Stimulated activated CD8-positive, alpha-beta memory T cell treated with anti-CD3 and anti-CD28 coated beads, Interleukin-12 subunit alpha, Interleukin-12 subunit beta, amount 100 ng/mL, for 24 hours (primary cell): Measurements from ENCODE around the gene SHC3.

Experiments
- DNase-seq: peaks from one replicate; pipeline ENCODE4 v3.0.0-alpha.2; 2020; ENCODE audit errors: extremely low read depth

The SHC3 gene

DNA sequence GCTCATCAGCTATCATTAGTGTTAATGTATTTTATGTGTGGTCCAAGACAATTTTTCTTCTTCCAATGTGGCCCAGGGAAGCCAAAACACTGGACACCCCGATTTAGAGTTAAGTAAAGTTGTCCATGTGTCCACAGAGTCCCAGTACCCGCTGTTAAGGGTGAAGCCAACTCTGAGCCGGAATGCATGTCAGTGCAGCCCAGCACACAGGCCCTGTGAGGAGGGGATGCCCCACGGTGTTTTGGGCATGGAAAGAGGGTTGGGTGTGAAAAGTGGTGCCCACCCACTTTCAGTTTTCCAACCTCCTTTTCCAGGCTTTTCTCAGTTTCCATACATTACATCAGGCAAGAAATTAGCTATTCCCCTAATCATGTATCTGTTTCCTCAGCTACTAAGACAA, 24.4 kb downstream of the SHC3 start:
- no peak for DNase-seq

DNA sequence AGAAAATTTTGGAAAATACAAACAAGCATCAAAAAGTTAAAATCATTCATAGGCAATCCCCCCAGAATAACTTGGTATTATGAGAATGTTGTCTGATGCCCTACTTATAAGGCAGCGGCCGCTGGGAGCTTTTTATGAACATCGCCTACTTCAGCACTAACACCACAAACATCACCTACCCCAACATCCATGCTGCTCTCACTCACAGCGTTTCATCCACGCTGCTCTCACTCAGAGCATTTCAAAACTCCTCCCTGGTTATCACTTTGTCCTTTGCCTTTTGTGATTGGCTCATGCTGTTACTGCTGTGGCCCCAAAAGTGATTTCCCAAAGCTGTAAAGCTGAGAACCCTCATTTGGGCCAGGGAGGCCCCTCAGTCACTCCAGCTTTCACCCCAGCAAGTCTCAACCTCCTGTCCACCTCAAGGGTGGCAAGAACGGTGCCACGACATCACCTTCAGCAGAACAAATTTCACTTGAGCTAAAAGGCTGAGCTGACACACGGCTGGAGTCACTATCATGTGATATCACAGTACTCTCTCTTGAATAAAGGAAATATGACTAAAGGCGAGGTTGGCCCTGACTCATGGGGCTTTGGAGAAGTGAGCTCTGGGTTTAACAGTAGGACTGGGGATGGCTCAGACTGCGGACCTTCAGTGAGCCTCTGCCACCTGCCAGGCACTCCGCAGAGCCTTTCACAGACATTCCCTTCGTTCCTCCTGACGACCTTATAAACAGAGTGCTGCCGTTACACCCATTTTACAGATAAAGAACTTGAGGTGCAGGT, 25.2 kb downstream of the SHC3 start:
- DNase-seq, result no peak

DNA sequence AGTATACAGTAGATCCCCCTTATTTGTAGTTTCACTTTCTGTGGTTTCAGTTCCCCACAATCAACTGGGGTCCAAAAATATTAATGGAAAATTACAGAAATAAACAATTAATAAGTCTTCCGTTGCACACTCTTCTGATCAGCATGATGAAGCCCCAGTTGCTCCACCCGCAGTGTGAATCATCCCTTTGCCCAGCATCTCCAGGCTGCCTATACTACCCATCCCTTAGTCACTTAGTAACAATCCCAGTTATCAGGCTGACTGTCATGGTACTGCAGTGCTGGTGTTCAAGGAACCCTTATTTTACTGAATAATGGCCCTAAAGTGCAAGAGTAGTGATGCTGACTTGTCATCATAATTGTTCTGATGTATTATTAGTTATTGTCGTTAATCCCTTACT, 28.9 kb downstream of the SHC3 start:
- no peak for DNase-seq

DNA sequence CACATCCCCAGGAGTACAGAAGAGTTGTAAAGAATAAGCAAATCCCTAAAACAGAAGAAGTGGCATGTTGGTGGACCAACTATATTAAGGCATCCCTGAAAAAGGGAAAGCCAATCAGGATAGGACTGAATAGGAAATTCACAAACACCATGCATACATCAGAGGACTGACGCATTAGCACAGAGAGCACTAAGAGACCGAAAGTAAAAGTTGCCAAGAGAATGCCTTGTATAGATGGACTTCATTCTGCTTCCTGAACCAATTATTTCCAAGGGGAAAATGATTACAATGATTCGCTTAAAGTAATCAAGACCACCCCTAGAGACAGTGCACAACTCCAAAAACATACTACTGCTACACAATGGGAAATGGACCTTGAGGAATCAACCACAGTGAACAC, 33.5 kb downstream of the SHC3 start:
- no peak for DNase-seq

DNA sequence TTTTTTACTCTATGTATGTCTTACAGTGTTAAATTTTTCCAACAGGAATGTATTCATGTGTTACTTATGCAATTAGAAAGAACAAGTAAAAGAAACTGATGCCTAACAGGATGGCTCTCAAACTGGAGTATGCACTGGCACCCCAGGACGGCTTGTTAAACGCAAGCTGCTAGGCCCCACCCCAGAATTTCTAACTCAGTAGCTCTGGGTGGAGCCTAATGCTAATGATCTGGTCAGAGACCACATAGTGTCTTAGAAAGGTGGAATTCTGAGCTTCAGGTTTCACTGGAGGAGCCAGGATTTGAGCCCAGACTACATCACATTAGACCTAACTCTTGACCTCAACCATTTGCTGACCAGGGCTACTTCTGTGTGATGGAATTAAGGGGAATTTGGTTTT, 34.4 kb downstream of the SHC3 start:
- DNase-seq, result no peak

DNA sequence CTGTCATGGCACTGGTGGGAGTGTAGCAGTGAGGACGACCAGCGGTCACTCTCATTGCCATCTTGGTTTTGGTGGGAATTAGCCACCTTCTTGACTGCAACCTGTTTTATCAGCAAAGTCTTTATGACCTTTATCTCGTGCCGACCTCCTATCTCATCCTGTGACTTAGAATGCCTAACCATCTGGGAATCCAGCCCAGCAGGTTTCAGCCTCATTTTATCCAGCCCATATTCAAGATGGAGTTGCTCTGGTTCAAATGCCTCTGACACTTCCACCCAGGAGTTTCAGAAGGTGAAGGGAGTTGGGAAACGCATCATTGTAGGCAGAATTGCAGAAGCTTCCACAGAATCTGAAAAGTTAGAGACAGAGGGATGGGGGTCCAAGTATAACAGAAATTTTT, 35.4 kb downstream of the SHC3 start:
- DNase-seq, result no peak

DNA sequence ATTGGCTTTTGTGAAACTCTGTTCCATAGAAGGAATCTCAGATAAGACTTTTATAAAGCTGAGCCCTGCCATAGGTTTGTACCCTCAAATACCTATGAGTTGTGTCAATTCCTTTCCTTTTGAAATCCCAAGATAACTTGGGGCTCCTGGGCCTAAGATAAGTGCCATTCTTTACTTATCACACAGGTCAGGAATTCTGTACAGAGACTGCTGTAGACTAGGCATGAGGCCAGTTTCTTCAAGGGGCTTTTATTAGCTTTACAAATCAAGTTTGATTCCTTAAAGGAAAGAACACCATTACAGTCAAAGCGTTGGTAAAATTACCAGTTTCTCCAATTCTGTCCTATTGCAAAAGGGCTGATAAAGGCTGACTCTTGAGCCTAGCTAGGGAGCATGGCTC, 39.2 kb downstream of the SHC3 start:
- DNase-seq, result no peak

DNA sequence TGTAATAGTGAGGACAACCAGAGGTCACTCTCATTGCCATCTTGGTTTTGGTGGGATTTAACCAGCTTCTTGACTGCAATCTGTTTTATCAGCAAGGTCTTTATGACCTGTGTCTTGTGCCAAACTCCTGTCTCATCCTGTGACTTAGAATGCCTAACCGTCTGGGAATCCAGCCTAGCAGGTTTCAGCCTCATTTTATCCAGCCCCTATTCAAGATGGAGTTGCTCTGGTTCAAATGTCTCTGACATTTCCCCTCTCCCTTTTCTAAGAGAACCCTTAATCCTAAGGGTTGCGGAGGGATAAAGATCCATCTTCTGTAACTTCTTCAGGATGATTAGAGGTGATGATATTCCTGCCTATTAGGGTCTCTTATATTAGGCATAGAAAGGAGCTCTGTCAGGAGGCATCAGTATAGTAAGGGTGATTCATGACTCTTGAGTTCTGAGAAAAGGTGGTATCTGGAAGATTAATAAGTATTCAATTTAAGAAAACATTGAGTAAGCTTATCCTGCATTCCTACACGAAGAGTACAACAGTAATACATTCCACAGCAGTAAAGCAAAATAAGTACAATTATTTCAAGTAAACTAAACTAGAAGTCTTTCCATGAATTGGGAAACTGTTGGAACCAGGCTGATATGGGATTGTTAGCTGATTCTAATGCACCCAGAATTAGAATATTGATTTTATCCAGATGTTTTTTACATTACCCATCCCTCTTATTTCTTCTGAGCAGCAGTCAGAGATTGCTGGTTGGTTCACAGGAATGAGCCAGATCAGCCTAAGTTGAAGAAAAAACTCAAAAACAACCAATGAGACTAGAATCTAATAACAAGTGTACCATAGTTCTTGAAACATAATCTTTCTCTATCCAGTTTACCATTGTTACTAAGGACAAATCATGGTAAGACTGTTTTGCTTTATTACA, 39.9 kb downstream of the SHC3 start:
- DNase-seq, result no peak

DNA sequence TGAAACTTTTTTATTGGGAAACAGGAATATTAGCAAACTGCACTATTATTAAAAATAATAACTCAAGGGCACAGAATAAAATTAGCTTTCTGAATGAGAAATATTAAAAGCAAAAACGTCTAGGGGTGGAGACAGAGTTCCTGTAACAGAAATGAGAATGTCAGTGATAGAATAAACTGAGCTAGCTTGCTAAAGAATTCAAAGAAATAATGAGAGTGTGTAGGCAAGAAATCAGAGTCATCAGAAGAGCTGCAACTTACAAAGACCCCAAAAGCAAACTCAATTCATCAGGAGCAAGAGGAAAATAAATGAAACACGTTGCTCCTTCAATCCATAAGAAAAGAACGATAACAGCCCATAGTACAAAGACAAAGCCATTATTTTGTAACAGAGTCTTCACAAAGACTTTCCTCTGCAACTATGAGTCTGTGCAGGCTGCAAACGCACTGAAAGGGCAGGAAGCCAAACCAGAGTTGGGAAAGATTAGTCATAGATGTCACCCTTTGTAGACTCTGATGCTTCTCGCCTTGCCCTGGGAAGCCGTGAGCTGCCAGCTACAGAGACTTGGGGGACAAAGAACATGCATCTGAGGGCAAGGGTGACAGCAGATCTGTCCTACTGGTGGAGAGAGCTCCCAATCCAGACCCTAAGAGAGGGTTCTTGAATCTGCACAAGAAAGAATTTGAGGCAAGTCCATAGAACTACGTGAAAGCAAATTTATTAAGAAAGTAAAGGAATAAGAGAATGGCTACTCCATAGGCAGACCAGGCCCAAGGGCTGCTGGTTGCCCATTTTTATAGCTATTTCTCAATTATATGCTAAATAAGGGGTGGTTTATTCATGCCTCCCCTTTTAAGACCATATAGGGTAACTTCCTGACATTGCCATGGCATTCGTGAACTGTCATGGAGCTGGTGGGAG, 40.8 kb downstream of the SHC3 start:
- no peak for DNase-seq

DNA sequence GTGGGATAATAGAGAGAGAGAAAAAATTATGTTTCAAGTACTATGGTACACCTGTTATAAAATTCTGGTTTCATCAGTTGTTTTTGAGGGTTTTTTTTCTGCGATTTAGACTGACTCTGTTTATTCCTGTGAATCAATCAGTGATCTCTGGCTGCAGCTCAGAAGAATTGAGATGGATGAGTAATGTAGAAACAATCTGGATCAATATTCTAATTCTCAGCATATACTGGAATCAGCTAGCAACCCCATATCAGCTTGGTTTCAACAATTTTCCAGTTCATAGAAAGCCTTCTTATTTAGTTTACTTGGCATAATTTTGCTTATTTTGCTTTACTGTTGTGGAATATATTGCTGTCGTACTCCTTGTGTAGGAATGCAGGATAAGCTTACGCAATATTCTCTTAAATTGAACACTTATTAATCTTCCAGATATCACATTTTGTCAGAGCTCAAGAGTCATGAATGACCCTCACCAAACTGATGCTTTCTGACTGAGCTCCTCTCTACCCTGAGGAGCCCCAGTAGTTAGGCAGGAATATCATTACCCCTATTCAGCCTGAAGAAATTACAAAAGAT, 42.9 kb downstream of the SHC3 start:
- DNase-seq, result no peak

DNA sequence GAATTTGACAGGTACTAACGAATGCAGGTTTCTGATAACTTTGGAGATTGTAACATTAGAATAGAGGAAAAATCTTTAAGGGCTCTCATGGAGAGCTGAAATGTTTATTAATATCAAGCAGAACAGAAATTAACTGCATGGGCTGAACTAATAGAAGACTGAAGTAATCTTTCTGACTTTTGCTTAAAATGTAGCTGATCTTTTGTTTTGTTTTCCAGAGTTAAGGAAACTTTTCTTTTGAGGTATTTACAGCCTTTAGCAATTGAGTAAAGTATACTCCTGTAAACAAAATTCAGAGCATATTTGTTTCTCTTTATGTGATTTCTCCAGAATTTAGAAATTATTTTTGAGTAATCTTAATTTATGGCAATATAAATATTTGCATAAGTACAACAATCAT, 43.9 kb downstream of the SHC3 start:
- DNase-seq, result no peak

DNA sequence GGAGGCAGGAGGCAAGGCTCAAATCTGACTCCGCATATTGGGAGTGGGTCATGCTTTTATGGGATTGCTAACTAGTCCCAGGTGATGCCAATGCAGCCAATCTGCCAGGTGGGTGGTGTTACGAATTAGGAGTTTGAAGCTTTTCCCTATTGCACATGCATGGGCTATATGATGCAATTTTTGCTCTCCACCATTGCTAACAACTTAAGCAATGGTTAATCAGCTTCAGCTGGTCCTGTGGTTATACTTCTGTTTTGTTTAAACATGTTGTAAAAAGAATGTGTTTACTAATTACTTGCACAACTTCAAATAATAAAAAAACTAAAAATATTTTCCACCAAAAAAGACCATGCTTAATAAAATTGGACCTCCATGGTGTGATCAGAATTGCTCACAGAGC, 55.7 kb downstream of the SHC3 start:
- no peak for DNase-seq

DNA sequence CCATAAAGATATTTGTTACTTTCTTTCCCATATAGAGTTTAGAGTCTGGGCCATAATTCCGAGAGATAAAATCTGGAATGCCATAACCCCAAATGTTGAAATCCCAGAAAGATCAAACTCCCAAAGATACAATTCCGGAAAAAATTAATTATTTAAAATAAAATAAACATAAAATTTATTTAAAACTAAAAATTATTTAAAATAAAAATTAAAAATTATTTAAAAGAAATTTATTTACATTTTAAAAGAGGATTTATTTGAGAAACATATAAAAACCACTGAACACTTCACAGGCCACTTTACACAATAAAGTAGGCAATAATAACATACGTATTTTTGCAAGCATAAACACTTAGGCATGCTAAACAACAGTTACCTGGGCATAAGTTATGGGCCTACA, 57.9 kb downstream of the SHC3 start:
- no peak for DNase-seq

DNA sequence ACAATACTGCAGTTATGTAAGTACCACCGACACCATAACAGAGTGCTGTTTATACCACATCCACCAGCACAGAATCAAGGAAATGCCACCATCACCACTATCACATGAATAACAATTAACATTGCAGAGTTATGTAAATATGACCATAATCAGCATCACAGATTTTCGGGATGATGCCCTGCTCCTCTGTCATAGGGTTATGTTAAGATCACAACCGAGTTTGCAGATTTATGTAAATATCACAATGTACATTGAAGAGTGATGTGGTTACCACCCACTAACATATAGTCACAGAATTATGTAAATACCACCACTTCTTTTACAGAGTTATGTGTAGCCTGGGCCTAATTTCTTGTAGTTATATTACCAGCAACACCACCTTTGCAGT, 61.8 kb downstream of the SHC3 start:
- DNase-seq, result no peak

DNA sequence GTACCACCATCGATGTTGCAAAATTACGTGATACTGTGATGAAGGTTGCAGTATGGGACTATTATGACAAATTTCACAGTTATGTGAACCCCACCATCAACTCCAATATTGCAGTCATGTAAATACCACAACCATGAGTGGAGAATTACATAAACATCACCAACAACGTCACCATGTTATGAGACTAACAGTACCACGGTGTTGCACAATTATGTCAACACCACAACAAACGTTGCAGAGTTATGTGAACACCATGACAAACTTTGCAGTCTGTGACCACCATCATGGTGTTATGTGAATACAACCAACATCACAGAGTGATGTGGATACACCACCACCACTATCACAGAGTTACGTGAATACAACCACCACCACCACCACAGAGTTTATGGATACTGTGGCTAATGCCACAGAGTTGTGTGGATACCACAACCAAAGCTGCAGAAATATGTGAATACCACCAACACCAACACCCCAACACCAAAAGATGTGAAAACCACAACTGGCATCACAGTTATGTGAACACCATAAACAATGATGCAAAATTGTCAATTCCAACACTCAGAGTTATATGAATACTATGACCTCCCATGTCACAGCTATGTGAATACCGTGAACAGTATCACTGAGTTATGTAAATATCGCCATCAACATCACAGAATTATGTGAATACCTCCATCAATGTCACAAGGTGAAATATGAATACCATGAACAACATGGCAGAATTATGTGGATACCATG, 62.4 kb downstream of the SHC3 start:
- no peak for DNase-seq

DNA sequence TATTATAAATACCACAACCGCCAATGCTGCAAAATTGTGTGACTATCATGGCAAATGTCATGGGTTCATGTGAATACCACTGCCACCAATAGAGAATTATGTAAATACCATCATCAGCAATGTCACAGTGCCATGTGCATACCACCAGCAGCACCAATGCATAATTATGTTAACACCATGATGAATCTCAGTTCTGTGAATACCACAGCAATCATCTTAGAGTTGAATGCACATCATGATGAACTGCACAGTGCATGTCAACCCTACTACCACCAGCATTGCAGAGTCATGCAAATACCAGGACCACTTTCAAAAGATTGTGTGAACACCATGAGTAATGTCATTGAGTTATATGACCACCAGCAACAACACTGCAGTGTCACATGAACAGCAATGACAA, 63.2 kb downstream of the SHC3 start:
- no peak for DNase-seq

DNA sequence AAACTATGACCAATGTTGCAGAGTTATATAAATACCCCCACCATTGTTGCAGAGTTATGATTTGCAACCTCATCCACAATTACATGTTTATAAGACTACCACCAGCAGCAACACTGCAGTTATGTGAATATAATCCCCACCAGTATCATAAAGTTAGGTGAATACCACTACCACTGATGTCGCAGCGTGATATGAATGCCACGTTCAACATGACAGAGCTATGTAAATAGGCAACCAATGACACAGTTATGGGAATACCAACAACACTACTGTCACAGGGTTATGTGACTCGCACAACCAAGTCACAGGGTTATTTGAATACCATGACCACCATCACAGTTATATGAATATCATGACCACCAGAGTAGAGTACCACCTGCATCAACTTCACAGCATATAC, 63.9 kb downstream of the SHC3 start:
- no peak for DNase-seq

DNA sequence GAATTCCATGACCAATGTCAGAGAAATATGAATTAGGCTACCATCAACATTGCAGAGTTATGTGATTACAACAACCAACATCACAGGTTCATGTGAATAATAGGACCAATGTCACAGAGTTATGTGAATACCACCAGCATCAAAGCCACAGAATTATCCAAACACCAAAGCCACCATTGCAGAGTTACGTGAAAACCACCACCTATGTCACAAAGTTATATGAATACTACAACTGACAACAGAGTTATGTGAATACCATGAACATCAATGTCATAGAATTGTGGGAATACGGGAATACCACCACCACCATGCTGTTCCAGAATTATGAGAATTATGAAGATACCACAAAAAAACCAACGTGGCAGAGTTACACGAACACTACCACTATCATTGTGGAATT, 64.8 kb downstream of the SHC3 start:
- DNase-seq, result no peak

DNA sequence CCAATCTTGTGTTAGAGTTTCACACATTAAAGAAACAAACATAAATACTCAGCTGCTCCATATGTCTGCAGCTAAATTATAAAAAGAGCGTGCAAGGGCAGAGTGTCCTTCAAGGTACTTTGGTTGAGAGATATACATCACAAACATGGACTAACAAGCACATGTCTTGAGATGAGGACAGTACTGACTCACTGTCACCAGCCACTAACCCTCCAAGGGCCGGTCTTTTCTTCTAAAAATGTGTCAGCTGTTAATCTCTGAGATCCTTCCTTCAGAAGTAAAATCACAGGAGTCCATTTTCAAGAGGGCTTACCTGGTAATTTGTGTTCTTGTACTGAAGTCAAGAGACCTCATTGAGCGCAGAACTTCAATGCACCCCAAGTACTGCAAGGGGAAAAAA, 66.4 kb downstream of the SHC3 start:
- DNase-seq, result no peak

DNA sequence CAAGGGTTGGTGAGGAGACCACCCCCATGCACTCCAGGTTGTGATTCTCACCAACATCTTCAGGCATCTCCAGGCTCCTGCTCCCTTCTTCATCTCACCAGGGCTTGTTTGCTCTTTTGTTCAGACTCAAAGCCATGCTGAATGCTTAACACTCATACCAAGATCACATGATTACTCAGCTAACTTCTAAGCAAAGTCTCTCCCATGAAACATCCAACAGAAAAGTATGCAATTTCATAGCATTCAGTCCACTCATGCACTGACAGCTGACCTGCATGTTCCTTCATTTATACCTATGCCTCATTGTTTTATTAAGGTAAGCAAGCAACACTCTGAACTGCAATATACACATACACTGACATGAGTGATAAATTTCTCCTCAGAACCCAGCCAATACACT, 69.0 kb downstream of the SHC3 start:
- DNase-seq, result no peak

DNA sequence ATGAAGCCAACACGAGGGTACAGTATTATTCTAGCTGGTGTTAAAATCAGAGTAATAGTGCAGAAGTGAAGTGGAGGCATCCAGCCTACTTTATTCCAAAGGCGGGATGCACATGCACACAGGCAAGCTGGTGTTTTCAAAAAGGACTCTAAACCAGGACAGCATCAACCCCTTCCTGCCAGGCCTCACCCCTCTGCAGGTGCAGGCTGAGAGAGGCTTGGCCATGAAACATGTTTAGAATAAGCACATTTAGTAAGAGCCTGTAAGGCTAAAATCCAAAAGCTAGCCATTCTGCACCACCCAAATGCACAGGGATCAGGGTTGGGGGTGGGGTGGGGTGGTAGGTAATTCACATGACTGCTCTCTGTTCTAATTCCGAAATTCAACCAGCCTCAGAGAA, 71.2 kb downstream of the SHC3 start:
- no peak for DNase-seq
